Measurements from ENCODE around the gene EFNA1.

The EFNA1 gene

GRCh38 chr1:155124503-155125463 is 2.9 kb upstream of the EFNA1 start:
- no peak for DNase-seq

- DNase-seq: peak in 4 of 51 donors; percentile 8 to 43 (median 18)
Observed at GRCh38 chr1:155125511-155125945, 2.1 kb upstream of the EFNA1 start.

GRCh38 chr1:155125946-155126555 is 1.6 kb upstream of the EFNA1 start:
- DNase-seq: peak in 49 of 51 donors; percentile 29 to 88 (median 68)

GRCh38 chr1:155126556-155127104 is 1.0 kb upstream of the EFNA1 start:
- DNase-seq: peak in 38 of 51 donors; percentile 33 to 91 (median 62)

GRCh38 chr1:155127967-155128754 is 485 bp downstream of the EFNA1 start:
- DNase-seq: peak in 2 of 51 donors; percentile 24 to 52

GRCh38 chr1:155128755-155129473 is 1.2 kb downstream of the EFNA1 start:
- peak in 38 of 51 donors; percentile 9 to 79 (median 32) for DNase-seq

GRCh38 chr1:155130272-155131006 is 2.8 kb downstream of the EFNA1 start:
- DNase-seq: no peak

- DNase-seq: no peak
Observed at GRCh38 chr1:155131285-155131684, 3.6 kb downstream of the EFNA1 start.

GRCh38 chr1:155131856-155132255 is 4.2 kb downstream of the EFNA1 start:
- no peak for DNase-seq

- no peak for DNase-seq
Observed at GRCh38 chr1:155133799-155134281, 6.2 kb downstream of the EFNA1 start.

GRCh38 chr1:155134322-155134721 is 6.6 kb downstream of the EFNA1 start:
- DNase-seq: no peak

- DNase-seq: peak in 37 of 51 donors; percentile 18 to 86 (median 49)
Observed at GRCh38 chr1:155134880-155135414, 7.3 kb downstream of the EFNA1 start.

GRCh38 chr1:155135415-155136028 is 7.8 kb downstream of the EFNA1 start, which contains the start of gene SLC50A1:
SLC50A1 (plus strand) TSS chr1:155135852; CDS start chr1:155135912, 60 bp downstream.
- peak; percentile 42 to 95 (median 88) for DNase-seq

GRCh38 chr1:155136748-155137147 is 9.1 kb downstream of the EFNA1 start:
- no peak for DNase-seq

- DNase-seq: no peak
Observed at GRCh38 chr1:155137154-155137949, 9.7 kb downstream of the EFNA1 start.

GRCh38 chr1:155139895-155140629 is 12.4 kb downstream of the EFNA1 start, which contains the start of gene DPM3:
DPM3 (minus strand) TSS chr1:155140531; CDS start chr1:155140240, 291 bp downstream.
- DNase-seq: peak in 50 of 51 donors; percentile 55 to 94 (median 84)

GRCh38 chr1:155140630-155140953 is 12.9 kb downstream of the EFNA1 start:
- no peak for DNase-seq
